Measurements from ENCODE around the gene KRTAP12-1.
"Not testable (repeated sequence)": the region's sequence is repeated elsewhere in the genome, so short reads cannot be mapped to it uniquely, and the experiment has no call there.

Gene KRTAP12-1

GRCh38 chr21:44697811-44698734 lies 16.1 kb upstream of the KRTAP12-1 start:
- no peak for DNase-seq (ENCODE audit: low read depth)

- not testable (repeated sequence) for DNase-seq (ENCODE audit: low read depth)
Observed at GRCh38 chr21:44697172-44697810, 15.3 kb upstream of the KRTAP12-1 start, which contains the start of gene KRTAP10-12. Gene KRTAP10-12, plus strand, starts transcription at chr21:44697172. Its CDS starts 30 bp downstream, at chr21:44697202.

DNA sequence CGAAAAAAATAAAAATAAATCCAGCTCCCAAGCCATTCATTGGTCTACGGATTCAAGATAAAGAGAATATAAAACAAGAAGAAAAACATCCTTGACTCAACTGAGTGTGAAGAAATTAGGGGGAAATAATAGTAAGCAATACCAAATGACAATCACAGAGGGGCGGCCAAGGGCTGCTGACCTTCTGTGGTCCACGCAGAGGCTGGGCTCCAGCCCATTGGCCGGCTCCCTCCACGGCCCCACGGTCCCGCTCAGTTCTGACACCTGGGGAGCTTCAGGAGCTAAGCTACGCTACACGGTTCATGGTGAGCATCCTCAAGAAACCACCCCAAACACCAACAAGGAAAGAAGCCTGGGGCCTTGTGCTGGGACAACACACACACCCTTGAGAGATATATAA lies 14.6 kb upstream of the KRTAP12-1 start:
- no peak for DNase-seq (ENCODE audit: low read depth)

DNA sequence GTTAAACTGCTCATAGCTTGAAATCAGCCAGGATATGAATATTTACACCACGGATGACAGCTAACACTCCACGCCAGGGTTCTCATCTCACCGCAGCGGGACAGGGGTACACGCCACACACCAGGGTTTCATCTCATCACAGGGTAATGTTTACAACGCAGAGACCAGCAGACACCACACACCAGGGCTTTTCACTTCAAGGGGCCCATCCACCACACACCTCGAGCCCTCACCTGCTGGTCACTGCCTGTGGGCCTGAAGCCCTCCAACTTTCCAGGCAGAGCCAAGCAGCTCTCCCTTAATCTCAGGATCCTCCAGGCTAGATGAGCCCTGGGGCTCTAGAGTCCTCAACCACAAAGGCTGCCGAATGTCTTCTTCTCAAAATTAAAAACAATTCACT lies 13.7 kb upstream of the KRTAP12-1 start:
- no peak for DNase-seq (ENCODE audit: low read depth)

GRCh38 chr21:44695184-44695583 lies 13.2 kb upstream of the KRTAP12-1 start:
- DNase-seq (ENCODE audit: low read depth): no peak

GRCh38 chr21:44694776-44695175 lies 12.8 kb upstream of the KRTAP12-1 start:
- no peak for DNase-seq (ENCODE audit: low read depth)

- DNase-seq (ENCODE audit: low read depth): no peak
Observed at GRCh38 chr21:44692798-44693512, 11.0 kb upstream of the KRTAP12-1 start.

- DNase-seq (ENCODE audit: low read depth): no peak
Observed at GRCh38 chr21:44691686-44692085, 9.7 kb upstream of the KRTAP12-1 start.

DNA sequence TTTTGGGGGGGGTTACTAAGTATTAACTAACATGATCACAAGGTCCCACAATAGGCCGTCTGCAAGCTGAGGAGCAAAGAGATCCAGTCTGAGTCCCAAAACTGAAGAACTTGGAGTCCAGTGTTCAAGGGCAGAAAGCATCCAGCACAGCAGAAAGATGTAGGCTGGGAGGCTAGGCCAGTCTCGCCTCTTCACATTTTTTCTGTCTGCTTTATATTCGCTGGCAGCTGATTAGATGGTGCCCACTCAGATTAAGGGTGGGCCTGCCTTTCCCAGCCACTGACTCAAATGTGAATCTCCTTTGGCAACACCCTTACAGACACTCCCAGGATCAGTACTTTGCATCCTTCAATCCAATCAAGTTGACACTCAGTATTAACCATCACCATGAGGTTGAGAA lies 7.8 kb upstream of the KRTAP12-1 start:
- DNase-seq (ENCODE audit: low read depth): not testable (repeated sequence)

DNA sequence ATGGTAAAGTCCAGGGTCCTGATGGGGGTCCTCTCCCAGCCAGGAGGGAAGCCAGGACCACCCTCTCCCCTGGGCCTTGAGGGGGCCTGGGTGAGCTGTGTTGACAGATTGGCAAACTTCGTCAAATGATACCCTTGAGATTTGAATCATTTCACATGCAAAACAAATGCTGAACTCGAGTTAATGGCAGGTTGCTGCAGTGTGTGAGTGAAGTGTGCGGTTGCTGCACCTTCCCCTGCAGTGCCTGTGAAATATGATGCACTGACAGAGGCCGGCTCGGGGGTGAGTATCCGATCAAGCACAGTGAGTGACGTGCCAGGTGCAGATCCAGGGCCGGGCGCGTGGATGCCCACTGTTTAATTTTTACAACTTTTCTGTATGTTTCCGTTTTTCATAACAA lies 5.7 kb upstream of the KRTAP12-1 start:
- no peak for DNase-seq (ENCODE audit: low read depth)

DNA sequence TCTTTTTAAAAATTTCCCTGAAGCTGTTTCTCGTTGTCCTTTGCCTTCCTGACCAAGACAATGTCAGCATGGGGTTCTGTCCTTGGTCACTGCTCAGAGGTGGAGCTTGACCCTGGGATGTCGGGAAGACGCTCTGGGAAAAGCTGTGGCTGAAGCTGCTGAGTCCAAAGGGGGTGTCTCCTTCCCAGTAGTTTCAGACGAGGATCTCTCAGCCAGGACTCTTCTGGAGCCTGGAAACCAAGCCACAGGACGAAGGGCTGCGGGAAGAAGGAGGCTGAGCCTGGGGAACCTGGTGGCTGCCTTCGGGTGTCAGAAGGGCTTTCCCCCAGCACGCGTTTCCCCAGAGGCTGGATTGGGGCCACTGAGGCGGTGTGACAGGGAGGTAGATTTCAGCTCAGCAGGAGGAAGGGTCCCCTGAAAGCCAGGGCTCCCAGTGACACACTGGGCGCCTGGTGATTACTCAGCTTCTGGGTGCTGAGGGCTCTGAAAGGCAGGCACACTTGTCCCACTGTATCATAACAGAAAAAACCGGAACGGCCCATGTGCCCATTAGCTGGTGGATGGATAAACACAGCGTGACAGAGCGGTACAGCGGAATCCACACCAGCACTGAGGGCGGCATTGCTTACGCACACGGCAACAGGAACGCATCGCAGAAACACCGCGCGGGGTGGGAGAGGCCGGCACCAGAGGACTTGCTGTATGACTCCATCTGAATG lies 5.0 kb upstream of the KRTAP12-1 start:
- DNase-seq (ENCODE audit: low read depth): no peak

GRCh38 chr21:44686000-44686781 lies 4.2 kb upstream of the KRTAP12-1 start:
- no peak for DNase-seq (ENCODE audit: low read depth)

DNA sequence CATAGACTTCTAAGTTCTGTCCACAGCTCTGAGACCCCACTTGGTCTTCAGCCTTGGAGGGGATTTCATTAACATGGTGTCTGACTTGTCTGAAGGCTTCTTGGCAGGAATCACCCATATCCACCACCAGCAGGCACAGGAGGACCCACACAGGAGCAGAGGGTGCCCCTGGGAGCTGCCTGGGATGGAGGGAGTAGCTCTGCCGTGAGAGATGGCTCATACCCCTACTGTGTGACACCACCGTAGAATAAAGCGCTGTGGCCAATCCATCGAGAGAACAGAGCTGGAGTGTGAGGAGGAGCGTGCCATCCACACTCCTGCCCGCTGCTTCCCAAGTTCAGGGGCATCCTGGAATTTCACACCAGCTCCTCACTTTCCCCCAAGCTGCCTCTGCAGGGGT lies 3.1 kb upstream of the KRTAP12-1 start:
- DNase-seq (ENCODE audit: low read depth): not testable (repeated sequence)

GRCh38 chr21:44684483-44684882 lies 2.5 kb upstream of the KRTAP12-1 start:
- DNase-seq (ENCODE audit: low read depth): no peak

DNA sequence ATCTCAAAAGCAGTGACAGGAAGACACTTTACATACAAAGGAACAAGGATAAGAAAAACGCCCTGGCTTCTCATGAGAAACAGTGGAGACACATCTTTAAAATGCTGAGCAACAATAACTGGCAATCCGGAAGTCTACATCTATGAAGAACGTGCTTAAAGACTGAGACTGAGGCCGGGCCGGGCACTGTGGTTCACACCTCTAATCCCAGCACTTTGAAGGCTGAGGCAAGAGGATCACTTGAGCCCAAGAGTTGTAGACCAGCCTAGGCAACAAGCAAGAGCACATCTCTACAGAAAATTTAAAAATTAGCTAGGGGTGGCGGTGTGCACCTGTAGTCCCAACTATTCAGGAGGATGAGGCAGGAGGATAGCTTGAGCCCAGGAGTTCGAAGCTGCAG lies 2.1 kb upstream of the KRTAP12-1 start:
- DNase-seq (ENCODE audit: low read depth): no peak

GRCh38 chr21:44682580-44683151 lies 703 bp upstream of the KRTAP12-1 start:
- no peak for DNase-seq (ENCODE audit: low read depth)

- DNase-seq (ENCODE audit: low read depth): no peak
Observed at GRCh38 chr21:44681152-44681551, 811 bp downstream of the KRTAP12-1 start.

GRCh38 chr21:44677881-44678280 lies 4.1 kb downstream of the KRTAP12-1 start:
- DNase-seq (ENCODE audit: low read depth): no peak

DNA sequence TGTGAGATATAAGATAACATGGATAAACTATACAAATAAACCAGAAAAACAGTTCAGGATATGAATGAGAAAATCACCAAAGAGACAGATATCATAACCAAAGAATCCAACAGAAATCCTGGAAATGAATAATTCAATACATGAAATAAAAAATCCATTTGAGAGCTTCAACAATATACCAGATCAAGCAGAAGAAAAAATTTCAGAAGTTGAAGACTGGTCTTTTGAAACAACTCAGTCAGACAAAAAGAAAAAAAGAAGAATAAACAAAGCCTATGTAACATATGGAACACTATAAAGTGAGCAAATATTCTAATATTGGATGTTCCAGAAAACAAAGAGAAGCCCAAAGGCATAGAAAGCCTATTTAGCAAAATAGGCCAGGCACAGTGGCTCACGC lies 10.1 kb downstream of the KRTAP12-1 start:
- DNase-seq (ENCODE audit: low read depth): no peak

DNA sequence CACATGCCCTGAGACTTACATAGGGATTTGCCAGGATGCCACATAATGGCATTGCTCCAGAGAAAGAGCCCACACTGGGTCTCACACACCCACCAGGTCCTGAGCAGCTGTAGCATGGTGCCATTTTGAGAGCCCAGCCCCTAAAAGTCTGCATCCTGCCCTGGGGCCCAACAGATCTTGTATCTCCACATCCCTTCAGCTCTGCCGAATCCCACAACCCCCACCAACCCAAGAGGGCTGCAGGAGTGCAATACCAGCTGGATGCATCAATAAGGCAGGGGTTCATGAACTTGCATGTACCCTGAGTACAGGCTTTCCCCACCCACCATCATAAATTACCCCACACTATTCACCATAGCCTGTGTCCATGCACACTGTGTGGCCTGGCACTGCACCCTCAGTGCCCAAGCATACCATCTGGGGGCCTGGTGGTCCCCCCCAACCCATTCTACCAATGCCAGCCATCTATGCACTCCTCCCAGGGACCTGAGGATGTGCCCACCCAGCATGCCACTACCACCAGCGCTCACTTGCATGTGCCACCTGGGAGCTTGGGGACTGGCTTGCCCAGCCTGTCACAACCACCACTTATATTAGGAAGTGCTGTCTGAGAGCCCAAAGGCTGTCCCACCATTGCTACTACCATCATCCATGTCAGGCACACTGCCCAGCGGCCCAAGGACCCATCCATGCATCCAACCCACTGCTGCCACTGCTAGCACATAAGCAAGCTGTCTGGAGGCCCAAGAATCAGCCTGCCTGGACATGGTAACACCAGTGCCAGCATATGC lies 11.1 kb downstream of the KRTAP12-1 start:
- no peak for DNase-seq (ENCODE audit: low read depth)

Data from amniotic epithelial cell (primary cell).